ENCODE results near the gene RUFY4. TPM values are rescaled to one million over a fixed set of nuclear protein-coding genes. Genes with fewer than 3 reads are reported as not detected.

The RUFY4 gene
- total RNA-seq, 4 donors from 2014 or later, result not detected

GRCh38 chr2:218079943-218080913 is 11.2 kb downstream of the RUFY4 start:
- intact Hi-C loops (cut with DNase I), result no loop called here
- Histone ChIP-seq H3K9me3 (no peaks in the 10 kb centered on the region), H3K27me3 (no peaks in the 10 kb centered on the region), H3K36me3 (no peaks in the 10 kb centered on the region), H3K4me1 (no peaks in the 10 kb centered on the region), H3K4me3 (replicated peaks in 1 of 3) (no peak overlapping the region), H3K27ac (no peak overlapping the region)
- TF ChIP-seq POLR2A (IDR thresholded peaks at IDR 0.05) (no peak), CTCF (IDR thresholded peaks at IDR 0.05) (no peak)
- WGBS, 2 donors, result 68 to 82% methylated on average over 12 to 15 of the region's 15 CpGs
- no peak for DNase-seq

- no peaks in the 10 kb centered on the region for H3K36me3 ChIP-seq
- intact Hi-C loops (cut with DNase I), result no loop called here
- H3K4me1 ChIP-seq, result no peaks in the 10 kb centered on the region
- H3K27me3 ChIP-seq, result no peaks in the 10 kb centered on the region
- no peaks in the 10 kb centered on the region for H3K9me3 ChIP-seq
- H3K27ac ChIP-seq, result no peak overlapping the region
- WGBS, 2 donors, result 80 to 87% methylated on average over 2 of the region's 2 CpGs
- no peak overlapping the region for H3K4me3 ChIP-seq (replicated peaks in 1 of 3)
- no peak for DNase-seq
- TF ChIP-seq CTCF (IDR thresholded peaks at IDR 0.05) (no peak), POLR2A (IDR thresholded peaks at IDR 0.05) (no peak)
Observed at GRCh38 chr2:218081063-218081462, 12.0 kb downstream of the RUFY4 start.

- intact Hi-C loops (cut with DNase I), result no loop called here
- no peaks in the 10 kb centered on the region for H3K36me3 ChIP-seq
- no peak overlapping the region for H3K4me3 ChIP-seq (replicated peaks in 1 of 3)
- WGBS, 2 donors, result 80 to 84% methylated on average over 7 of the region's 7 CpGs
- DNase-seq, result no peak
- no peak overlapping the region for H3K27ac ChIP-seq
- H3K4me1 ChIP-seq, result no peaks in the 10 kb centered on the region
- H3K9me3 ChIP-seq, result no peaks in the 10 kb centered on the region
- H3K27me3 ChIP-seq, result no peaks in the 10 kb centered on the region
- TF ChIP-seq CTCF (IDR thresholded peaks at IDR 0.05) (no peak), POLR2A (IDR thresholded peaks at IDR 0.05) (no peak)
Observed at GRCh38 chr2:218081695-218082094, 12.6 kb downstream of the RUFY4 start.

- Histone ChIP-seq H3K36me3 (no peaks in the 10 kb centered on the region), H3K4me1 (no peaks in the 10 kb centered on the region), H3K27ac (no peak overlapping the region), H3K27me3 (no peaks in the 10 kb centered on the region), H3K4me3 (replicated peaks in 1 of 3) (no peak overlapping the region), H3K9me3 (no peaks in the 10 kb centered on the region)
- intact Hi-C loops (cut with DNase I), result no loop called here
- no peak for DNase-seq
- no peak for TF ChIP-seq POLR2A (IDR thresholded peaks at IDR 0.05)
- TF ChIP-seq CTCF (IDR thresholded peaks at IDR 0.05), result no peak
- 70 to 74% methylated on average over 12 to 14 of the region's 14 CpGs for WGBS, 2 donors
Observed at GRCh38 chr2:218082586-218083351, 13.7 kb downstream of the RUFY4 start.

DNA sequence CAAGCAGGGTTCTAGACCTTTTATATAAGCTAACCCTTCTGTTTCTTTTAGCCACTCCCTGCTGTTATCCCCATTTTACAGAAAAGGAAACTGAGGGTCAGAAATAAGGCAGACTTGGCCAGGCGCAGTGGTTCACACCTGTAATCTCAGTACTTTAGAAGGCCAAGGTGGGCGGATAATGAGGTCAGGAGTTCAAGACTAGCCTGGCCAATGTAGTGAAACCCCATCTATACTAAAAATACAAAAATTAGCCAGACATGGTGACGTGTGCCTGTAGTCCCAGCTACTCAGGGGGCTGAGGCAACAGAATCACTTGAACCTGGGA is 14.3 kb downstream of the RUFY4 start:
- intact Hi-C loops (cut with DNase I), result no loop called here
- Histone ChIP-seq H3K27ac (no peak overlapping the region), H3K36me3 (no peaks in the 10 kb centered on the region), H3K4me1 (no peaks in the 10 kb centered on the region), H3K27me3 (no peaks in the 10 kb centered on the region), H3K4me3 (replicated peaks in 1 of 3) (no peak overlapping the region), H3K9me3 (no peaks in the 10 kb centered on the region)
- DNase-seq, result no peak
- 87 to 95% methylated on average over 3 of the region's 3 CpGs for WGBS, 2 donors
- TF ChIP-seq CTCF (IDR thresholded peaks at IDR 0.05), result no peak
- TF ChIP-seq POLR2A (IDR thresholded peaks at IDR 0.05), result no peak

All from thyroid gland (tissue), 4 donors.